ENCODE results near the gene ANTXR2. TPM values are rescaled to one million over a fixed set of nuclear protein-coding genes. Genes with fewer than 3 reads are reported as not detected.

Gene ANTXR2
- total and polyA plus RNA-seq, 2 donors (not counting 3 experiments of a cell fraction or from before 2014, with no cell fraction given) = 6.6 to 64.6 TPM

DNA sequence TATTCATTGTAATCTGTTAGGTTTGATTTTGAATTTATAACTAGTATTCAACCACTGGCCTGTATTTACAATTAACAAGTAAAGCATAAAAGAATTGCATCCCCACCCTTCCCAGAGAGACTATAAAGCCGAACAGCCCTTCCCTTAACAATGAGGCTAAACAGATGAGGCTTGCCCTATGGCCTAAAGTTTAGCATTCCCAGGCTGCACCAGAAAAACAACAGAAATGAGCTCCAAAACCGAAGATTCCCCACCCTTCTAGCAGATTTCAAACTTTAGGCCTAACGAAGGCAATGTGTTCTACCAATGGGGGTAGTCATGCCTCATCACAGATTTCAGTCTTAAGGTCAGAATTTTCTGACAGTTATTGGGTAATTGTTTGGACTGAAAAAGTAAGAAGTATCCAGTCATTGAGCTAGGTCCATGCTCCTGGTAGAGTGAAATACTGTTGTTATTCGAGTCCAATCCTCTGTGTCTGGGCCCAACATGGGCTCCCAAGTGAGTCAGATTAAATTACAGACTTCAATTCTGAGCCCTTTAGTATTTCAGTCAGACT lies 197.6 kb downstream of the ANTXR2 start:
- Histone ChIP-seq H3K4me2 (ENCODE audit: insufficient read depth, low read length) (no peak overlapping the region), H3K9me1 (replicated peaks; ENCODE audit: control insufficient read depth, extremely low read depth, insufficient read depth, low read length) (no peaks in the 10 kb centered on the region), H3K27ac (ENCODE audit: insufficient read depth, low read depth, low read length) (no peak overlapping the region), H2AFZ (ENCODE audit: low read depth, low read length) (no peak overlapping the region), H3K9me3 (replicated peaks; ENCODE audit: control insufficient read depth, insufficient read depth, low read length) (no peaks in the 10 kb centered on the region), H3K27me3 (ENCODE audit: control insufficient read depth in 2 of 2, insufficient read depth in 2 of 2, low read length in 2 of 2) (peaks cover 1 to 3% of the 10 kb centered on the region in 2 experiments), H4K20me1 (replicated peaks; ENCODE audit: control insufficient read depth, extremely low read depth, insufficient read depth, low read length) (no peaks in the 10 kb centered on the region), H3K4me3 (replicated peaks in 1 of 3; ENCODE audit: insufficient read depth in 1 of 3, low read depth in 1 of 3, low read length in 3 of 3) (no peak overlapping the region), H3K79me2 (ENCODE audit: control insufficient read depth, insufficient read depth, low read length) (no peaks in the 10 kb centered on the region), H3K9ac (replicated peaks; ENCODE audit: extremely low read depth, insufficient read depth, low read length) (no peak overlapping the region), H3K36me3 (ENCODE audit: control insufficient read depth in 2 of 2, extremely low read depth in 1 of 2, insufficient read depth in 2 of 2, low read length in 2 of 2) (no peaks in the 10 kb centered on the region), H3K4me1 (ENCODE audit: control insufficient read depth, extremely low read depth, insufficient read depth, low read length) (no peaks in the 10 kb centered on the region)
- FAIRE-seq = no peak
- BruUV-seq (replicated peaks) = no TSS peak
- CTCF ChIA-PET = no interaction called here
- TF ChIP-seq EZH2 (IDR thresholded peaks at IDR 0.05; ENCODE audit: borderline replicate concordance, low read depth, low read length, severe bottlenecking) (no peak), POLR2A (IDR thresholded peaks at IDR 0.05; ENCODE audit: low read depth, low read length) (no peak), MYC (IDR thresholded peaks at IDR 0.05; ENCODE audit: low read depth, low read length) (no peak), FOS (IDR thresholded peaks at IDR 0.05; ENCODE audit: borderline replicate concordance, insufficient read depth, low read length) (no peak), JUN (IDR thresholded peaks at IDR 0.05; ENCODE audit: borderline replicate concordance, insufficient read depth, insufficient read length, low read depth) (no peak)
- TF ChIP-seq, protein P1, sequence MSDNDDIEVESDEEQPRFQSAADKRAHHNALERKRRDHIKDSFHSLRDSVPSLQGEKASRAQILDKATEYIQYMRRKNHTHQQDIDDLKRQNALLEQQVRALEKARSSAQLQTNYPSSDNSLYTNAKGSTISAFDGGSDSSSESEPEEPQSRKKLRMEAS (IDR thresholded peaks at IDR 0.05; ENCODE audit: insufficient read depth, insufficient read length) = no peak
- TF ChIP-seq, protein P2, sequence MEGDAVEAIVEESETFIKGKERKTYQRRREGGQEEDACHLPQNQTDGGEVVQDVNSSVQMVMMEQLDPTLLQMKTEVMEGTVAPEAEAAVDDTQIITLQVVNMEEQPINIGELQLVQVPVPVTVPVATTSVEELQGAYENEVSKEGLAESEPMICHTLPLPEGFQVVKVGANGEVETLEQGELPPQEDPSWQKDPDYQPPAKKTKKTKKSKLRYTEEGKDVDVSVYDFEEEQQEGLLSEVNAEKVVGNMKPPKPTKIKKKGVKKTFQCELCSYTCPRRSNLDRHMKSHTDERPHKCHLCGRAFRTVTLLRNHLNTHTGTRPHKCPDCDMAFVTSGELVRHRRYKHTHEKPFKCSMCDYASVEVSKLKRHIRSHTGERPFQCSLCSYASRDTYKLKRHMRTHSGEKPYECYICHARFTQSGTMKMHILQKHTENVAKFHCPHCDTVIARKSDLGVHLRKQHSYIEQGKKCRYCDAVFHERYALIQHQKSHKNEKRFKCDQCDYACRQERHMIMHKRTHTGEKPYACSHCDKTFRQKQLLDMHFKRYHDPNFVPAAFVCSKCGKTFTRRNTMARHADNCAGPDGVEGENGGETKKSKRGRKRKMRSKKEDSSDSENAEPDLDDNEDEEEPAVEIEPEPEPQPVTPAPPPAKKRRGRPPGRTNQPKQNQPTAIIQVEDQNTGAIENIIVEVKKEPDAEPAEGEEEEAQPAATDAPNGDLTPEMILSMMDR (IDR thresholded peaks at IDR 0.05; ENCODE audit: extremely low read depth in 1 of 2, insufficient read depth in 1 of 2, low read depth in 1 of 2, low read length in 2 of 2) = no peak
- POLR2A ChIA-PET = no interaction called here
- dilution Hi-C loops (cut with MboI; ENCODE audit: extremely low pct_ligation_motif_present, low sequenced_read_pairs) (no loop called here), intact Hi-C loops (cut with micrococcal nuclease) (no loop called here)
- no peak for DNase-seq (ENCODE audit: low read depth, low spot score)

Data from endothelial cell of umbilical vein (primary cell).